ENCODE results near the gene ICA1L.

DNA sequence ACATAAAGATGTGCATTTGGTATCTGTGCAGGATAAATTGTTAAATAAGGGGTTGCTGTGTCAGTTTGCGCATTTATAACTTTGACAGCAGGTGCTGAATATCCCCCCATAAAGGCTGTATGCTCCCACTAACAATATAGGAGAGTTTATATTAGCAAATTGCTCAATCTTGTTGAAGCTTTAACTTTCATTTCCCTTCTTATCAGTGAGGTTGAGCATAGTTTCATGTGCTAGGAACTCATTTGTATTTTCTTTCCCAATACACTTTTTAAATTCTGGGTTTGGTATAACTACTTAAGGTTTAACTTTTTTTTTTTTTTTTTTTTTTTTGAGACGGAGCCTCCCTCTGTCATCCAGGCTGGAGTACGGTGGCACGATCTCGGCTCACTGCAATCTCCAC, 147.8 kb downstream of the ICA1L start:
- TF ChIP-seq POLR2AphosphoS5 (IDR thresholded peaks at IDR 0.05) = no peak
- TF ChIP-seq, protein P1, sequence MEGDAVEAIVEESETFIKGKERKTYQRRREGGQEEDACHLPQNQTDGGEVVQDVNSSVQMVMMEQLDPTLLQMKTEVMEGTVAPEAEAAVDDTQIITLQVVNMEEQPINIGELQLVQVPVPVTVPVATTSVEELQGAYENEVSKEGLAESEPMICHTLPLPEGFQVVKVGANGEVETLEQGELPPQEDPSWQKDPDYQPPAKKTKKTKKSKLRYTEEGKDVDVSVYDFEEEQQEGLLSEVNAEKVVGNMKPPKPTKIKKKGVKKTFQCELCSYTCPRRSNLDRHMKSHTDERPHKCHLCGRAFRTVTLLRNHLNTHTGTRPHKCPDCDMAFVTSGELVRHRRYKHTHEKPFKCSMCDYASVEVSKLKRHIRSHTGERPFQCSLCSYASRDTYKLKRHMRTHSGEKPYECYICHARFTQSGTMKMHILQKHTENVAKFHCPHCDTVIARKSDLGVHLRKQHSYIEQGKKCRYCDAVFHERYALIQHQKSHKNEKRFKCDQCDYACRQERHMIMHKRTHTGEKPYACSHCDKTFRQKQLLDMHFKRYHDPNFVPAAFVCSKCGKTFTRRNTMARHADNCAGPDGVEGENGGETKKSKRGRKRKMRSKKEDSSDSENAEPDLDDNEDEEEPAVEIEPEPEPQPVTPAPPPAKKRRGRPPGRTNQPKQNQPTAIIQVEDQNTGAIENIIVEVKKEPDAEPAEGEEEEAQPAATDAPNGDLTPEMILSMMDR (IDR thresholded peaks at IDR 0.05) = no peak

All from prostate gland (tissue), 2 donors.